Psoas muscle (tissue), 8 donors: ENCODE measurements around the gene SOS1. TPM values are rescaled to one million over a fixed set of nuclear protein-coding genes. Genes with fewer than 3 reads are reported as not detected.
"Not testable (repeated sequence)": the region's sequence is repeated elsewhere in the genome, so short reads cannot be mapped to it uniquely, and the experiment has no call there.

Source experiments
- ATAC-seq, 4 donors: fragments of 200-7000 bp; cut with Tn5 transposase; one replicate each; pipeline ENCODE4 v1.9.1; 2020; ENCODE audit warnings: moderate library complexity in 3 of 4, mild to moderate bottlenecking in 2 of 4
- DNase-seq, 2 donors: peaks; one replicate each; pipeline ENCODE4 v3.0.0-alpha.2; 2020
- H3K27ac ChIP-seq: fragments of 200-600 bp; one replicate; pipeline ENCODE4 v1.8.0; 2022
- H3K27me3 ChIP-seq, 3 donors: fragments of 200-600 bp in 1 of 3; one replicate each; pipeline versions ENCODE4 v1.6.1 to v1.8.0; 2013 to 2022; ENCODE audit warnings: low read length in 2 of 3, mild to moderate bottlenecking in 2 of 3, moderate library complexity in 1 of 3; ENCODE audit not compliant: insufficient read depth in 3 of 3
- H3K36me3 ChIP-seq, 2 donors: fragments of 200-600 bp in 1 of 2; one replicate each; pipeline versions ENCODE4 v1.6.1 to v1.8.0; 2013 to 2022; ENCODE audit warnings: low read depth in 1 of 2, mild to moderate bottlenecking in 1 of 2, moderate library complexity in 1 of 2; ENCODE audit not compliant: insufficient read depth in 1 of 2
- H3K4me1 ChIP-seq: fragments of 200-600 bp; one replicate; pipeline ENCODE4 v1.8.0; 2022
- H3K4me3 ChIP-seq: fragments of 200-600 bp; one replicate; pipeline ENCODE4 v1.8.0; 2022; ENCODE audit warnings: mild to moderate bottlenecking
- H3K9me3 ChIP-seq: fragments of 200-600 bp; one replicate; pipeline ENCODE4 v1.8.0; 2022
- WGBS, 3 donors: extraction: QIAGEN DNeasy Blood & Tissue Kit; methylation state at CpG; one replicate each; pipeline versions ENCODE4 v1.1.6 to v1.1.7; 2013; 5-methylcytosine and 5-hydroxymethylcytosine counted together
- intact Hi-C, 2 donors: fragments of 100-400 bp; cut with DNase I; formaldehyde crosslinking; loops; one replicate each; pipeline versions ENCODE4 v1.11.0 to v1.14.2; 2022
- polyA plus RNA-seq, 3 donors: library from polyadenylated mRNA; stranded (reverse); fragments of 200-250 nt; gene quantifications; one replicate each; pipeline ENCODE4 v1.2.3, GENCODE V29; 2013
- total RNA-seq, 4 donors: library from RNA; stranded (reverse); fragmentation: NEBNext Ultra II Directional in 2 of 4; extraction: Animal tissue kit (Norgen Biotek cat#: 25700) in 2 of 4; gene quantifications; one replicate each; pipeline versions ENCODE4 v1.2.1 to v1.2.4, GENCODE V29; 2021 to 2023
- TF ChIP-seq, protein P1 (sequence below): fragments of 200-600 bp; IDR thresholded peaks from one replicate; pipeline ENCODE4 v1.8.0; 2022; ENCODE audit warnings: antibody characterized with exemption
- donor health status: healthy with polysubstance abuse.
- donor health status: DM: no; HTN: no; CAD: no; lungs with moderate emphysema.
- donor health status: Bipolar disorder and iron deficiency.
- donor health status: healthy.
- donor health status: DM: yes; HTN: yes; CAD: no.
- donor health status: DM: no; HTN: no; CAD: no.
- donor health status: DM: no; HTN: no; CAD: no.
- donor health status: DM: yes; HTN: yes; CAD: no.

Gene SOS1
- total and polyA plus RNA-seq, 7 donors, result 4.9 to 35.7 (median 25.4) TPM

DNA sequence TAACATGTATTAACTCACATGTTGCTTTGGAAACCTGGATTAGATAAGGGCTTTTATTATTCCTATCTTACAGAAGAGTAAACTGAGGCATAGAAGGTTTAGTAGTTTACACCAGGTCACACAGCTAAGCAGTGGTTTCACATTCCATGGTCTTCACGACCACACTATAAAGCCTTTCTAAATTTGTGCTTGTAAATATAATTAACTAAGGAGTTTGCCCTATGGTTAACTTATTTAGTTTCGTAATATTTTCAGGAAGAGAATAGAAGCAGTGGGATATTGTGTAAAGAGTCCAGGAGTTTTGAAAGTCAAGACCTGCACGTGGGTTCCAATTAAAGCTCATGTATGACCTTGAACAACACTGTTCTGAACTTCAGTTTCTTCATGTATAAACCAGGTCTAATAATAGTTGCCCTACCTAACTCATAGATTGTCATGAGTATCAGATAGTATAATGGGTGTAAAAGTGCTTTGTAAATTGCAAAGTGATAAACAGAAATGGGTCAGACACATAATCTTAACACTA is 19.5 kb upstream of the SOS1 start:
- Histone ChIP-seq H3K36me3 (no peaks in the 10 kb centered on the region), H3K27me3 (no peaks in the 10 kb centered on the region), H3K27ac (peak overlapping the region; percentile 81), H3K4me1 (peaks cover 22% of the 10 kb centered on the region), H3K4me3 (no peak overlapping the region), H3K9me3 (no peaks in the 10 kb centered on the region)
- WGBS, 3 donors, result 27 to 36% (median 27%) methylated on average over 3 of the region's 3 CpGs
- DNase-seq (no peak), ATAC-seq (peak; percentile 86 to 94 (median 92))
- intact Hi-C loops, result no loop called here
- TF ChIP-seq, protein P1, sequence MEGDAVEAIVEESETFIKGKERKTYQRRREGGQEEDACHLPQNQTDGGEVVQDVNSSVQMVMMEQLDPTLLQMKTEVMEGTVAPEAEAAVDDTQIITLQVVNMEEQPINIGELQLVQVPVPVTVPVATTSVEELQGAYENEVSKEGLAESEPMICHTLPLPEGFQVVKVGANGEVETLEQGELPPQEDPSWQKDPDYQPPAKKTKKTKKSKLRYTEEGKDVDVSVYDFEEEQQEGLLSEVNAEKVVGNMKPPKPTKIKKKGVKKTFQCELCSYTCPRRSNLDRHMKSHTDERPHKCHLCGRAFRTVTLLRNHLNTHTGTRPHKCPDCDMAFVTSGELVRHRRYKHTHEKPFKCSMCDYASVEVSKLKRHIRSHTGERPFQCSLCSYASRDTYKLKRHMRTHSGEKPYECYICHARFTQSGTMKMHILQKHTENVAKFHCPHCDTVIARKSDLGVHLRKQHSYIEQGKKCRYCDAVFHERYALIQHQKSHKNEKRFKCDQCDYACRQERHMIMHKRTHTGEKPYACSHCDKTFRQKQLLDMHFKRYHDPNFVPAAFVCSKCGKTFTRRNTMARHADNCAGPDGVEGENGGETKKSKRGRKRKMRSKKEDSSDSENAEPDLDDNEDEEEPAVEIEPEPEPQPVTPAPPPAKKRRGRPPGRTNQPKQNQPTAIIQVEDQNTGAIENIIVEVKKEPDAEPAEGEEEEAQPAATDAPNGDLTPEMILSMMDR, result no peak

DNA sequence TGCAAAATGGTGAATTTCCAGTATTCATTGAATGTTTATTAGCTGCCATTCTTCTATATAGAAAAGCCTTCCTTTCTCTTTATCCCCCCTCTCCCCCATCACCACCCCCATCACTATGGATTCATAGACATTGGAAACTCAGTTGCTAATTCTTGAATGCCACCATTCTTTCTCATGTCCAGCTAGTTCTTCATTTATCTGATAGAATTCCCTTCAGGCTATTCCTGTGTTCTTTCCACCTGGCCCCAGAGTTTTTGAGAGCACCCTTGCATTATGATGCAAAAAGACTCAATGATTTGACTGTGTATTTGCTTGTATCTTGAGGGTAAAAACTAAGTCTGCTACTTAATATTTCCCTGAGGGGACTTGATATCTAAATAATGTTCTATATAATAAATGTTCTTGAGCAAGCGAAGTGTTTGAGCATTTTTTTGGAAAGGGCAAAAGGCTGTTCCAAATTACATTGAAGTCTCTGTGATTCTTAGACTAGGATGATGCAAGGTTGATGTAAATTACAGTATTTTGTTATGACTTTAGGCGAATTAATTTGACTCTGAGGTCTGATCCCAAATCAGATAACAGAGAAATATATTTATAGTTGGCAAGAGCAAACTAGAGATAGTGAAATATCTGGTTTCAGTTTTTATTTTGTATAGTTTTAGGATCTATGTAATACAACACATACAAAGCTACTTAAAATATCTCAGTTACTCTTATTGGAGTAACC is 18.8 kb upstream of the SOS1 start:
- TF ChIP-seq, protein P1, result no peak
- Histone ChIP-seq H3K9me3 (no peaks in the 10 kb centered on the region), H3K36me3 (no peaks in the 10 kb centered on the region), H3K27ac (peak overlapping the region; percentile 81), H3K4me3 (no peak overlapping the region), H3K4me1 (peaks cover 22% of the 10 kb centered on the region), H3K27me3 (no peaks in the 10 kb centered on the region)
- DNase-seq (no peak), ATAC-seq (no peak)
- WGBS, 3 donors, result 70 to 85% (median 79%) methylated on average over 2 of the region's 2 CpGs
- intact Hi-C loops, result no loop called here

DNA sequence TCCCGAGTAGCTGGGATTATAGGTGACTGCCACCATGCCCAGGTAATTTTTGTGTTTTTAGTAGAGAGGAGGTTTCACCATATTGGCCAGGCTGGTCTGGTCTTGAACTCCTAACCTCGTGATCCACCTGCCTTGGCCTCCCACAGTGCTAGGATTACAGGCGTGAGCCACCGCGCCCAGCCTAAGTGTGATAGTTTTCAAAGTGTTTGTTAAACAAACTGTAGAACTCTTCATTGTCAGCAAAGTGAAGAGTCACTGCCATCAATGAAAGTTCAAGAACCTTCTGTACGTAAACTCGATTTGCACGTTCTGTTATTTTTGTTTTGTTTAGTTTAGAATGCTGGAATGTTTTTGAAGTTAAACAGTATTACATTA is 18.0 kb upstream of the SOS1 start:
- ATAC-seq, result no peak
- Histone ChIP-seq H3K4me1 (peaks cover 22% of the 10 kb centered on the region), H3K27me3 (no peaks in the 10 kb centered on the region), H3K27ac (no peak overlapping the region), H3K9me3 (no peaks in the 10 kb centered on the region), H3K4me3 (no peak overlapping the region), H3K36me3 (no peaks in the 10 kb centered on the region)
- TF ChIP-seq, protein P1, result no peak
- no peak for DNase-seq
- 91 to 97% (median 94%) methylated on average over 8 of the region's 8 CpGs for WGBS, 3 donors
- intact Hi-C loops, result no loop called here

DNA sequence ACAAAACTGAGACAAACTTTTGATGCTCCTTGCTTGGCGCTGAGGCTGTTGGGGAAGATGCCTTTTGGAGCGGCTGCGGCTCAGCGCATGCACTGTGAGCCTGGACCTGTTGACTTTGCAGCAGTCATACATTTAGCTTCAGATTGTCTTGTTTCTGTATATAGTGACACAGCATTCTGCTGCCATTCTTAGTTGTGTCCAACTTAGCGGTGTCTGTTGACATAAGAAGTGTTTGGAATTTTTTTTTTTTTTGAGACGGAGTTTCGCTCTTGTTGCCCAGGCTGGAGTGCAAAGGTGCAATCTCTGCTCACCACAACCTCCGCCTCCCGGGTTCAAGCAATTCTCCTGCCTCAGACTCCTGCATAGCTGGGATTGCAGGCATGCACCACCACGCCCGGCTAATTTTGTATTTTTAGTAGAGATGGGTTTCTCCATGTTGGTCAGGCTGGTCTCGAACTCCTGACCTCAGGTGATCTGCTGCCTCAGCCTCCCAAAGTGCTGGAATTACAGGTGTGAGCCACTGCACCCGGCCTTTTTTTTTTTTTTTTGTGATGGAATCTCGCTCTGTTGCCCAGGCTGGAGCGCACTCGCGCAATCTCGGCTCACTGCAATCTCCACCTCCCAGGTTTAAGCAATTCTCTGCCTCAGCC is 17.5 kb upstream of the SOS1 start:
- DNase-seq, H3K9me3 ChIP-seq, H3K27me3 ChIP-seq, H3K27ac ChIP-seq, intact Hi-C loops, H3K36me3 ChIP-seq, ATAC-seq, H3K4me3 ChIP-seq: not testable (repeated sequence)
- H3K4me1 ChIP-seq, result peaks cover 22% of the 10 kb centered on the region
- WGBS, 3 donors, result 93 to 97% (median 93%) methylated on average over 18 of the region's 18 CpGs

DNA sequence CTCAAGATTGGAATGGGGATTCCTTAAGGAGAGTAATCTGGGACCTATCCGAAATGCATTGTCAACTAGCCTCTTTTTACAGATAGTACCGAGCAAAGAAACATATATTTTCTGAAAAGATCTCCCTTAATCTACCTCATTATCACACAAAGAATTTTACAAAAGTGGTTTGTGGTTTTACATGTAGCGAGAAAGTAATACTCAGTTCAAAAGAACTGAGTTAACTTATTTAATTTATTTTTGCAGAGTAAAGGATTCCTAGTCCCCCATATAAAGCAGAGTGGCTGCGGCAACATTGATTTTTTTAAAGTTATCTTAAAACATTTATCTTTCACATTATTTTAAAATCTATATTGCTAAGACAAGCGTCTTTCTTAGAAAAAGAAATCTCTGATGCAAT is 15.9 kb upstream of the SOS1 start:
- WGBS, 3 donors, result 81 to 94% (median 90%) methylated on average over 5 of the region's 5 CpGs
- Histone ChIP-seq H3K4me3 (no peak overlapping the region), H3K27ac (no peak overlapping the region), H3K27me3 (no peaks in the 10 kb centered on the region), H3K9me3 (no peaks in the 10 kb centered on the region), H3K4me1 (peaks cover 18% of the 10 kb centered on the region), H3K36me3 (no peaks in the 10 kb centered on the region)
- DNase-seq, result no peak
- ATAC-seq, result no peak
- TF ChIP-seq, protein P1, result no peak
- intact Hi-C loops, result no loop called here
